IMR-90 (cell line): ENCODE measurements around the gene DPCD. TPM values are rescaled to one million over a fixed set of nuclear protein-coding genes. Genes with fewer than 3 reads are reported as not detected.

Experiments
- ATAC-seq: fragments of 200-7000 bp; cut with Tn5 transposase; 2 replicates; pipeline ENCODE4 v1.9.1; 2020; ENCODE audit warnings: low read depth, mild to moderate bottlenecking, moderate library complexity
- BruUV-seq: library from RNA; stranded (reverse); fragments of 400-500 nt; replicated peaks from 2 replicates; lab custom pipeline; 2021; lab: Mats Ljungman, UMichigan
- CTCF ChIA-PET: fragments of 300-600 bp; formaldehyde crosslinking; extraction: SDS; loops from one replicate; lab custom pipeline; 2021; ENCODE audit warnings: antibody characterized with exemption; lab: Yijun Ruan, JAX
- POLR2A ChIA-PET: fragments of 300-600 bp; sonication (Branson Sonifier 250); formaldehyde crosslinking; loops from one replicate; lab custom pipeline; 2022; ENCODE audit warnings: antibody characterized with exemption; ENCODE audit not compliant: unreplicated experiment; lab: Charles Lee
- DNase-seq: peaks from one replicate; pipeline ENCODE4 v3.0.0; 2013
- H2AFZ ChIP-seq: replicated peaks from 2 replicates; pipeline ENCODE3; 2013; ENCODE audit warnings: low read length, mild to moderate bottlenecking; ENCODE audit not compliant: poor library complexity
- H2AK5ac ChIP-seq: 2 replicates; pipeline ENCODE4 v1.6.1; 2013; ENCODE audit warnings: low read depth, low read length, inconsistent platforms
- H2AK9ac ChIP-seq: replicated peaks from 2 replicates; pipeline ENCODE3; 2013; ENCODE audit warnings: mild to moderate bottlenecking, low read depth, low read length, moderate library complexity; ENCODE audit not compliant: poor library complexity
- H2BK120ac ChIP-seq: 2 replicates; pipeline ENCODE4 v1.6.1; 2013; ENCODE audit warnings: low read depth, low read length, inconsistent platforms
- H2BK15ac ChIP-seq: 3 replicates; pipeline ENCODE4 v1.6.1; 2013; ENCODE audit warnings: low read depth, low read length, inconsistent platforms
- H2BK20ac ChIP-seq: 2 replicates; pipeline ENCODE4 v1.6.1; 2013; ENCODE audit warnings: low read depth, mild to moderate bottlenecking, inconsistent platforms, low read length, moderate library complexity
- H2BK5ac ChIP-seq: 2 replicates; pipeline ENCODE4 v1.6.1; 2013; ENCODE audit warnings: mild to moderate bottlenecking, low read depth, low read length, inconsistent platforms; ENCODE audit not compliant: poor library complexity, severe bottlenecking
- H3K14ac ChIP-seq: replicated peaks from 2 replicates; pipeline ENCODE4 v1.6.1; 2013; ENCODE audit warnings: low read depth, low read length, inconsistent platforms
- H3K18ac ChIP-seq: 2 replicates; pipeline ENCODE4 v1.6.1; 2013; ENCODE audit warnings: low read depth, low read length, control low read depth
- H3K23ac ChIP-seq: 2 replicates; pipeline ENCODE4 v1.6.1; 2013; ENCODE audit warnings: low read depth, low read length, inconsistent platforms
- H3K27ac ChIP-seq: 2 replicates; pipeline ENCODE4 v1.5.1; 2013; ENCODE audit warnings: mild to moderate bottlenecking, control low read depth, low read length; ENCODE audit not compliant: insufficient read depth
- H3K27me3 ChIP-seq: 2 replicates; pipeline ENCODE4 v1.6.1; 2013; ENCODE audit warnings: low read length; ENCODE audit not compliant: control insufficient read depth, insufficient read depth
- H3K36me3 ChIP-seq: 2 replicates; pipeline ENCODE4 v1.6.1; 2013; ENCODE audit warnings: low read length, mixed read lengths; ENCODE audit not compliant: control insufficient read depth, insufficient read depth
- H3K4ac ChIP-seq: 2 replicates; pipeline ENCODE4 v1.6.1; 2013; ENCODE audit warnings: low read depth, low read length, inconsistent platforms
- H3K4me1 ChIP-seq: 2 replicates; pipeline ENCODE4 v1.6.1; 2013; ENCODE audit warnings: low read length, mixed read lengths; ENCODE audit not compliant: control insufficient read depth, insufficient read depth
- H3K4me2 ChIP-seq: 2 replicates; pipeline ENCODE4 v1.6.1; 2013; ENCODE audit warnings: low read depth, mild to moderate bottlenecking, control low read depth, low read length, moderate library complexity
- H3K4me3 ChIP-seq: 2 replicates; pipeline ENCODE4 v1.5.1; 2013; ENCODE audit warnings: low read depth, mild to moderate bottlenecking, control low read depth, low read length, moderate library complexity; ENCODE audit not compliant: insufficient read depth
- H3K56ac ChIP-seq: 2 replicates; pipeline ENCODE4 v1.6.1; 2013; ENCODE audit warnings: low read length, inconsistent platforms; ENCODE audit not compliant: insufficient read depth; ENCODE audit errors: extremely low read depth
- H3K79me1 ChIP-seq, 2 experiments: 2 replicates each; pipeline ENCODE4 v1.6.1; 2013; ENCODE audit warnings: low read length in 2 of 2, inconsistent platforms in 1 of 2, low read depth in 1 of 2
- H3K9ac ChIP-seq: 2 replicates; pipeline ENCODE4 v1.6.1; 2013; ENCODE audit warnings: low read depth, low read length, control low read depth
- H3K9me1 ChIP-seq: 2 replicates; pipeline ENCODE4 v1.6.1; 2013; ENCODE audit warnings: low read length, inconsistent platforms; ENCODE audit not compliant: insufficient read depth
- H3K9me3 ChIP-seq: 2 replicates; pipeline ENCODE4 v1.6.1; 2013; ENCODE audit warnings: low read length; ENCODE audit not compliant: control insufficient read depth, insufficient read depth
- H4K20me1 ChIP-seq: 2 replicates; pipeline ENCODE4 v1.6.1; 2013; ENCODE audit warnings: low read length, inconsistent platforms; ENCODE audit not compliant: insufficient read depth
- H4K5ac ChIP-seq: 2 replicates; pipeline ENCODE4 v1.6.1; 2013; ENCODE audit warnings: mild to moderate bottlenecking, low read depth, low read length, control low read depth
- H4K8ac ChIP-seq, 2 experiments: 2 replicates each; pipeline ENCODE4 v1.6.1; 2013; ENCODE audit warnings: low read depth in 2 of 2, low read length in 2 of 2, control low read depth in 1 of 2, inconsistent platforms in 1 of 2
- H4K91ac ChIP-seq: 2 replicates; pipeline ENCODE4 v1.6.1; 2013; ENCODE audit warnings: low read depth, low read length, inconsistent platforms; ENCODE audit not compliant: insufficient read depth
- CEBPB ChIP-seq: IDR thresholded peaks from 2 replicates; pipeline ENCODE4 v1.6.1; 2012; ENCODE audit warnings: low read depth, low read length, improper control_type of control experiment
- CTCF ChIP-seq: conservative IDR thresholded peaks from 2 replicates; pipeline ENCODE4 v1.5.1; 2012; ENCODE audit warnings: mild to moderate bottlenecking, low read depth, low read length, improper control_type of control experiment
- FOS ChIP-seq: fragments of 150-350 bp; IDR thresholded peaks from 2 replicates; pipeline ENCODE4 v1.6.1; 2016; ENCODE audit warnings: low read depth, low read length
- MXI1 ChIP-seq: IDR thresholded peaks from 2 replicates; pipeline ENCODE4 v1.6.1; 2012; ENCODE audit warnings: low read depth, mild to moderate bottlenecking, low read length, moderate library complexity, borderline replicate concordance
- NFE2L2 ChIP-seq: fragments of 150-350 bp; IDR thresholded peaks from 2 replicates; pipeline ENCODE4 v1.6.1; 2016; ENCODE audit warnings: low read depth, mild to moderate bottlenecking, low read length
- RAD21 ChIP-seq: IDR thresholded peaks from 2 replicates; pipeline ENCODE4 v1.6.1; 2012; ENCODE audit warnings: low read length, improper control_type of control experiment
- SMC3 ChIP-seq: fragments of 150-350 bp; IDR thresholded peaks from 2 replicates; pipeline ENCODE4 v1.6.1; 2016; ENCODE audit warnings: low read depth, mild to moderate bottlenecking, antibody characterized with exemption, low read length, moderate library complexity
- WGBS, 2 experiments: methylation state at CpG; one replicate each; pipeline versions ENCODE4 v1.1.5 to v1.1.7; 2013; ENCODE audit warnings: missing lambda C conversion rate in 2 of 2; ENCODE audit not compliant: insufficient read length in 1 of 2; ENCODE audit errors: extremely low coverage in 2 of 2; 5-methylcytosine and 5-hydroxymethylcytosine counted together
- dilution Hi-C: fragments of 300-500 bp; cut with HindIII; formaldehyde crosslinking; loops from one replicate; pipeline ENCODE4 v1.14.3; 2018; ENCODE audit warnings: low sequenced_read_pairs; ENCODE audit not compliant: unreplicated experiment
- in situ Hi-C: fragments of 300-500 bp; cut with MboI; formaldehyde crosslinking; loops from 3 replicates; pipeline ENCODE4 v1.14.3; 2019; ENCODE audit warnings: low sequenced_read_pairs, inconsistent platforms, mixed read lengths
- intact Hi-C: fragments of 100-400 bp; cut with micrococcal nuclease; formaldehyde crosslinking; loops from 2 replicates; pipeline ENCODE4 v1.10.0; 2022
- polyA plus RNA-seq, 3 experiments: library from polyadenylated mRNA; depleted of rRNA; stranded (reverse); fragments of >200 nt; gene quantifications; 2 replicates each; pipeline ENCODE4 v1.2.3, GENCODE V29; 2012; ENCODE audit warnings: low replicate concordance in 1 of 3
- total RNA-seq: library from RNA; depleted of rRNA; stranded (reverse); fragments of >200 nt; gene quantifications from 2 replicates; pipeline ENCODE4 v1.2.3, GENCODE V29; 2012

Gene DPCD
- total and polyA plus RNA-seq, 2 of the 4 experiments (the other 2 are of a cell fraction) = 59.1 to 73.7 TPM

- Histone ChIP-seq H4K20me1 (no peaks in the 10 kb centered on the region), H3K4ac (no peak overlapping the region), H4K91ac (no peak overlapping the region), H2AK9ac (no peak overlapping the region), H4K5ac (no peak overlapping the region), H3K9me1 (peaks cover 8% of the 10 kb centered on the region), H3K4me2 (no peak overlapping the region), H3K27ac (no peak overlapping the region), H3K23ac (no peak overlapping the region), H2BK5ac (no peak overlapping the region), H2AK5ac (no peak overlapping the region), H2BK120ac (no peak overlapping the region), H3K79me1 (no peaks in the 10 kb centered on the region), H3K56ac (no peak overlapping the region), H3K9ac (no peak overlapping the region), H3K18ac (no peak overlapping the region), H4K8ac (no peak overlapping the region), H3K4me1 (no peaks in the 10 kb centered on the region), H2BK20ac (no peak overlapping the region), H3K36me3 (peaks cover 11% of the 10 kb centered on the region), H3K14ac (no peak overlapping the region), H3K27me3 (no peaks in the 10 kb centered on the region; the same call in 1 of the 2 replicates), H3K4me3 (no peak overlapping the region), H2AFZ (no peak overlapping the region), H2BK15ac (no peak overlapping the region), H3K9me3 (no peaks in the 10 kb centered on the region)
- ChIA-PET CTCF (no interaction called here), POLR2A (no interaction called here)
- no CpG with 5 or more reads among the region's 2 CpGs for WGBS, 2 experiments
- no peak for DNase-seq
- TF ChIP-seq CEBPB (no peak), MXI1 (no peak), SMC3 (no peak), FOS (no peak), CTCF (no peak), RAD21 (no peak), NFE2L2 (no peak)
- BruUV-seq = no TSS peak
- in situ Hi-C loops (no loop called here), dilution Hi-C loops (no loop called here), intact Hi-C loops (no loop called here)
- ATAC-seq = no peak
These were observed 30.6 kb upstream of the DPCD start for GRCh38 chr10:101557541-101557940.
